Hematopoietic multipotent progenitor cell treated with erythropoietin and hydrocortisone succinate and interleukin-3 and kit ligand, for 17 days (in vitro differentiated cells): ENCODE measurements around the gene GPER1.
"Not testable (repeated sequence)": the region's sequence is repeated elsewhere in the genome, so short reads cannot be mapped to it uniquely, and the experiment has no call there.

Experiments used
- DNase-seq: peaks from one replicate; pipeline ENCODE4 v3.0.0-alpha.2; 2015; ENCODE audit warnings: low spot score

Gene GPER1

DNA sequence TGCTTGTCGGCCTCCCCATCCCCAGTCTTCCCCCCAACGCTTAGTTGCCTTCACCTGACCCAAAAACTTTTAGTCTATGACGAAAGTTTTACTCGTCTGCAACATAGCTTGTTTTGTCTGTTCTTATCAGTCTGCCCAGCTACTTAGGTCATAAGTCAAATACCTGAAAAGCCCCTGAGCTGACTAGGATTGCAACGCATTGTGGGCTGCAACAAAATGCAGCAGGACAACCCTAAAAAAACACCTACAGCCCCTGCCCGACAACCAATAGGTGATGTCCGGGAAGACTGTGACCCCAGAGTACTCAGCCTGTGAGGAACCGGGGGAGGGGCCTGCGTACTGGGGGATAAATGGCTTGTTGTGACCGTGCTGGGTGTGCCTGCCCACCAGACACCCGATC, 19.3 kb upstream of the GPER1 start:
- DNase-seq, result no peak

DNA sequence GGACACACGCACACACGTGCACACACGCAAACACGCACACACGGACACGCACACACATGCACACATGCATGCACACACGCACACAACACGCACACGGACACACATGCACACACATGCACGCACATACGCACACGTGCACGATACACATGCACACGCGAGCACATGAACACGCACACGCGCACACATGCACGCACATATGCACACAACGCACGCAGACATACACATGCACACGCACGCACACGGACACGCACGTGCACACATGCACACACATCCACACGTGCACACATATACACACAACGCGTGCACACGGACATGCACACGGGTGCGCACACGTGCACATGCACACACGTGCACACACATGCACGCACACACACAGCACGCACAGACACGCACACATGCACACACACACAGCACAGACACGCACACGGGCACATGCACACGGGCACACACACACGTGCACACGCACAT, 17.3 kb upstream of the GPER1 start:
- no peak for DNase-seq

DNA sequence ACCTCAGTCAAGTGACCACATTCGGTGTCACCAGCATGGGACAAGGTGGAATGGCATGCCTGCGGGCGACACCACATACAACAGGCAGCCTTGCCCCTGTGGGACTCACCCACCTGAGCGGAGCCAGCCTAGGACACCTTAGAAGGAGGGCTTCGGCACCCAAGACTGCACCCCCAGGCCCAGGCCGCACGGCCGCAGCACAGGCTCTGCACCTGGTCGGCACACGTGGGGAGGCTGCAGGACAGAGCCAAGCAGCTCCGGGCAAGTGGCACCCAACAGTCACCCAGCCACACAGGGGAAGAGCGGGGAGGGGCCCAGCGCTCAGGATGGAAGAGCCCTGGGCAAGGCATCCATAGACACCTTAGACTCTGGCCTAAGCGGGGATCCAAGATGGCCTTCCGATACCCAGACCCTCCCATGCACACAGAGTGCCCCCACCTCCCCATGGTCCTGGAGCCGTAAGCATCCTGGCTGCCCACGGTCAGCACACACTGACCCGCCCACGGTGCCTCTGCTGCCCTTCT, 16.1 kb upstream of the GPER1 start:
- no peak for DNase-seq

GRCh38 chr7:1073142-1073977, 14.6 kb upstream of the GPER1 start:
- no peak for DNase-seq

GRCh38 chr7:1074018-1074417, 13.9 kb upstream of the GPER1 start:
- DNase-seq, result not testable (repeated sequence)

DNA sequence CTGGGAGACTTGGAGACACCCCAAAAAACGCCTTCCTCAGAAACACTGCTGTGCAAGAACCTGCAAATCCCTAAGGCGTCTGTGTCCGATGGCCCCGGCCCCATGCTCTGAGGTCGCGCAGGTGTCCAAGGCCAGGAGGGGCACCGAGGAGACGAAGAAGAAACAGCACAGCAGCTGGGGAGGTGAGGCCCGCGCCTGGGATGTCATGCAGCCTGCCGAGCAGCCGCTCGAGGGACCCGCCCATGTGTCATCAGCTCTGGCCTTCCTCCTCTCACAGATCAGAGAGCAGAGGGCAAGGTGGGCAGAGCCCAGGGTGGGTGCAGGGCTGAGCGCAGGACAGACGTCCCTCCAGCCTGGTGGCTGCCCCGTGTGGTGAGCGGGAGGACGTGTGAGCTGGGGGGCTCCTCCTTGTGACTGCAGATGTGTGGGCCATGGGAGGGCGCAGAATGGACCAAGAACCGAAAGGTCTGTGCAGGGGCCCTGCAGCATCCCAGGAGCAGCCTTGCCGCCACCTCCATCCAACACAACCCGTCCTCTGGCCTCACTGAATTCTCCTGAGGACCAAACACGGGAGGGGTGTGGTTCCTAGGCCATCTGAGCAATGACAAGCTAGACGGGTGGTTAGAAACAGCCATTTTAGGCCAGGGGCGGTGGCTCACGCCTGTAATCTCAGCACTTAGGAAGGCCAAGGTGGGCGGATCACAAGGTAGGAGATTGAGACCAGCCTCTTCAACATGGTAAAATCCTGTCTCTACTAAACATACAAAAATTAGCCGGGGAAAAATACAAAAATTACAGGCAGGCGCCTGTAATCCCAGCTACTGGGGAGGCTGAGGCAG, 13.1 kb upstream of the GPER1 start:
- DNase-seq, result no peak

DNA sequence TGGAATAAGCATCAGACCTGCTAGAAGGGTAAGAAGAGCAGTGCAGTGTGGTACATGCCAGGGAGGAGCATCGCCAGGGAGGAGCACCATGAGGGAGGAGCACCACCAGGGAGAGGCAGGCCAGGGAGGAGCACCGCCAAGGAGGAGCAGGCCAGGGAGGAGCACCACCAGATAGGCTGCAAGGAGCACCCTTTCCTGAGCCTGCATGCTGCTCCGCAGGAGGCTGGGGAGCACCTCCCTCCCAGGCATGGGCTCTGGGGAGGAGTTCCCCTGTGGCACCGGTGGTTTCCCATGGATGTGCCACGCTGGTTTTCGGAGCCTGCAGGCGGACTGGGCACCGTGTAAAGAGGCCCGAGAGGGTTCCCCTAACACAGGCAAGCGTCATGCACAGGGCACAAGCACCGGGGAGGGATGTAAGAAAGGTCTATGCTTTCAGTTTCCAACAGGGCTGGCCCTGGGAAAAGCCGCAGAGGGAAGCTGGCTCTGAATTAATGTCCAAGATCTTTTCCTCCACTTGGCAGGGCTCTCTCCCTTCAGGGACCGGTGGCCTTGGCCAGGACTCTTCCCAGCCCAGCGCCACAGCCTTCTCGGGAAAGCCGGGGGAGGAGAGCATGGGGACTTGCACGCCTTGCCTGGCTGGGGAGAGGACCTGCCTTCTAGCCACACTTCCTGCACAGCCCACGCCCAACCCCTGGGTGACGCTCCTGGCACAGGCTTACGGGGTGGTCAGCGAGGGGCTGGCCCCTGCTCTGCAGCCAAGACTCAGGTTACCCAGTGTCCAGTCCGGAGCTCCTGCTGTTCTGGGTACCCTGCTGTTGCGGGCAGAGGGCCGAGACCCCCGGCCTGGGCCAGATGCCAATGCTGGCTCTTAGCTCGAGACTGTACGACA, 11.5 kb upstream of the GPER1 start:
- no peak for DNase-seq

DNA sequence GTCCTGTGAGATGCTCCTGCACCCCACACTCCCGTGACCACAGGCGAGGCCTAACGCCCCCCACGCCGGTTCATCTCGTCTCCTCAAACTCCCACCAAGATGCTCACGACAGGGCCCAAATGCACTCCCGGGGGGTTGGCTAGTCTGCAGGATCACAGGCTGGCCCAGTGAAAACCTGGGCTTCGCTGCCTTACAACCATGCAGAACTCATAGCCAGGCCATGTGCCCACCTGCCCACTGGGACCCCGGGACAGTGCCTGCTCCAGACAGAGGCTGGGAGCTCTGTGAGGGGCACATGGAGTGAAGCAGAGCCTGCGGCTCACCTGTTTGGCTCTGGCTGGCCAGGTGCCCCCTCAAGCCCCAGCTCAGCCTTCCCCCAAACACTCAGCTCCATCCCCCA, 9.4 kb upstream of the GPER1 start:
- no peak for DNase-seq

DNA sequence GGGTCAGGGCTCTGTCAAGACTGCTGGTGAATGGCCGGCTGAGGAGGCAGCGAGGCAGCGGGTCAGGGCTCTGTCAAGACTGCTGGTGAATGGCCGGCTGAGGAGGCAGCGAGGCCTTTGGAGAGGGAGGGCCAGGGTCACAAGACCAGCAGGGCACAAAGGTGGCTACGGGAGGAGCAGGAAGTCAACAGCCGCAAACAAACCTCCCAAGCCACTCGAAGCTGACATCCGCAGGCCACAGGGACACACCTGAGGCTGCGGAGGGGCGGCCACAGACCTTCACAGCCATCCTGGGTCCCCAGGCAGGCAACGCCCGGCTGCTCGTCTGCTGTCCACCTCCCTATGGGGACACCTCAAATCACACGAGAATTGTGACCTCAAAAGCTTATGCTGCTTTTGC, 8.9 kb upstream of the GPER1 start:
- no peak for DNase-seq

GRCh38 chr7:1079546-1079945, 8.4 kb upstream of the GPER1 start:
- DNase-seq, result no peak

DNA sequence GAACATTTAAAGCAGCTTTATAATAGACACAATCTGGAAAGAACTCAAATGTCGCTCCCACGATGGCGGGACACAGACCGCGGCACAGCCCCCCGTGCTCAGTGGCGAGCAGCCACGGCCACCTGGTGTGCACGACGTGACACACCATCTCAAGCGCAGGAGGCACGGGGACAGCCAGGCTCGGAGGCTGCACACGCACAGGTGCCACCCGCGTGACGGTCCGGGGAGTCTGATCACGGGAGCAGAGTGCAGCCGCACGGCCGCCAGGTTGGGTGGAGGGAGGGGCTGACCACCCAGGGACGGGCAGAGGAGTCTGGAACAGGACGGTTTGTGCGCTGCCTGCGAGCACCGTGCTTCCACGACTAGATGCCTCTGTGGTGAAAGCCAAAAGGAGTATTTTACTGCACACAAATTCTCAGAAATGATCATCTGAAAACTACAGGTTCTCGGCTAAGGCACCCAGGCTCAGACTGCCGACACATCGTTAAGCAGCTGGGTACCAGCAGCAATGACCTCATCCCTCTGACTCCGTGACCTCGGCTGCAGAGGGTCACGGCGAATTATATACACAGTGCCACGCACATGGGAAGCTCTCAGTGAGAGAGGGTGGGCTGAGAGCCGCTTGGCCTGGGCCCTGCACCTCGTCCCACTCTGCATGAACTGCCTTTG, 7.5 kb upstream of the GPER1 start:
- DNase-seq, result no peak

DNA sequence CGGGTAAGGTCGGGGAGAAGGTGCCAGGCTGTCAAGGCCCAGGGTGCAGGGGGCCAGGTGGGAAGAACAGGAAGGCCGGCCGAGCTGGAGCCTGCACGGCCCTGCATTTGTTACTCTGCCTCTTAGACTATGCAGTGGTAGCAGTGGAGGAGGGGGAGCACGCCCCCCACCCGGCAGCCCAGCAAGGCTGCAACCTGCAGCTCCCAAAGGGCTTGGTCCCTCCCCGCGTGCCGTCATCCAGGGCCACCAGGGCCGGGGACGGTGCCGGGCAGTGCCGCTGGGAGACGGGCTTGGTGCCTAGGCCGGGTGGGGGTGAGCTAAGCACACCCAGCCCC, 7.0 kb upstream of the GPER1 start:
- no peak for DNase-seq

DNA sequence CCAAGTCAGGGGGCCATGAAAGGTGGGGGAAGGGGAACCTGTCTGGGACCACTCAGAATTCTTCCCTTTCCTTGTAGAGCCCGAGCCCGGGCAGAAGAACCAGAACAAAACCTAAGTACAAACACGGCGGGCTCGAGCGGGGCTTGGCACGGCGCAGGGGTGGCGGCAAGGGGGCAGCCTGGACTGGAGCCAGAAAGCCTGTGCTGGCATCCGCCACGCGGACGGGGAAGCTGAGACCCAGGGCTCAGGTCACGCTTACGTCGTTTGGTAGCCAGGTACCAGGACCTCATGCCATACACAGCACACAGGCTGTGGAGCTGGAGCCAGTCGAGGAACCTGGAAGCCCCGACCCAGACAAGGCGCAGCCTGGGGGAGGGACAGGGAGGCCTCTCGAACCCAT, 6.6 kb upstream of the GPER1 start:
- no peak for DNase-seq

DNA sequence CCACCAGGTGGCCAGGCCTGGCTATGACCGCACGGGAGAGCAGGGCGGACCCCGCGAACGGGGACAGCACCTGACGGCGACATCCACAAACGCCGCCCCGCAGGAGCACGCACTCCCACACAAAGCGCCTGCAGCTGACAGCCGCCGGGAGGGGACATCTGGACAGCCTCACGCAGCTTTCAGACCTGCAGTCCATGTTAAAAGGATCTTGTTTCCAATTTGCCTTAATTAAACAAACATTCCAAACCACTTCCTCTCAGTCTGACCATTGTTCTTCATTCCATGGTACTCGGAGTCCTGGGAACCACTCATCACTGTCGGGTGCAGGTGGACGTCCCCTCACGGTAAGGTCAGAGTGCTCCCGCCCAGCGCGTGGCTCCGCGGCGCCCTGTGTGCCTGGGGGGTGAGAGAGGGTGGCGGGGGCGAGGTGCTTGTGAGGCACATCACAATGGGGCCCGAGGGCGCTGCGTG, 5.9 kb upstream of the GPER1 start:
- no peak for DNase-seq

DNA sequence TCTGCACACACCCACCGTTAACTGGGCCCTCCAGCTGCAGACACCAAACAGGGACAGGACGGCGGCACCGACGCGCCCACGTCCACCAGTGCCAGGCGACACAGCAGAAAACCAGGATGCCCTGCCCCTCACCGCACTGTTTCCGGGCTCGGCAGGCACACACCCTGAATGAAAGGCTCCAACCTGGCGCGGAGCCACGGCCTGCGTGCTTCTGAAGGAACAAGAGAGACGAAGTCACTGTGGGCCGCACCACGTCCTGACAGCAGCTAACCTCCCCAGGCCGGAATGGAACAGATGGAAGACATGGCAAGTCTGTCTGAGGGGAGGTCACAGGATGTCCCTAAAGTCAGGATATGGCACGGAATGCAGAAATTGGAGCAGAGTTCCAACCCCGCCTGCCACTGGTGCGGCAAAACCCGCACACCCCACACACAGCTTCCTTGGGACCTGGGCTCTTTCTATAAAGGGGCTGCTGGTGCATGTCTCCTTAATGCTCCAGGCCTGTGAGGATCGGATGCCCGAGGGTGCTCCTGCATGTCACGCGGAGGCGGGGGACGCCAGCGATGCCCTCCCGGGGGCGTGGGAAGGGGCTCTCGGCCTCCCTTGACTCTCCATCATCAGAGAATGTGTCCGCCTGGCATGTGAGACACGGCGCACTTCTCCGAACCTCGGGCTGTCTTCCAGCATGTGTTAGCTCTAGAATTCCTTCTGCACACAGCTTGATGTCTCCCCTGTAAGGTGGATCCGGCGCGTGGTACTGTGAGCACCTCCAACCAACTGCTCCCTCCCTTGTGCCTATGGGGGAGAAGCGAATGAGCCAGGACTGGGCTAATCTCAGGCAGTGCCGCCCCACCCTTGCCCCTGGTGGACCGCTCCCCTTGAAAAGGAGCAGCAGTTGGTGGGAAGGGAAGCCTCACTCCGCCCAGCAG, 3.9 kb upstream of the GPER1 start:
- no peak for DNase-seq

DNA sequence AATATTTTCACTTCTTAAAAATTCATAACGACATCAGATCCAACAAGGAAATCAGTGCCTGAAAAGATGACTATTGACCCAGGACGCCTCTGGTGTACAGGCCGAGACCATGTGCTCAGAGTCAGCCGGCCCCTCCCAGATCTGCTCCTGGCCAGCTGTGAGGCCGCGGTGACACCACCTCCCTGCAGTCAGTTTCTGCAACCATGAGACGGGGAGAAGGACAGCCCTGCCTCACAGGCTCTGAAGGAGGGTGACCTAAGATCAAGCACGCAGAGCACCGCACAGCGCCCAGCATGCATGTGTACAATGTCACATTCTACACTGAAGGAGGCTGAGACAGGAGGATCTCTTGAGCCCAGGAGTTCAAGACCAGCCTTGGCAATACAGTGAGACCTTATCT, 2.6 kb upstream of the GPER1 start:
- no peak for DNase-seq

GRCh38 chr7:1085910-1086421, 1.9 kb upstream of the GPER1 start:
- DNase-seq, result no peak

GRCh38 chr7:1086588-1087464, 1.1 kb upstream of the GPER1 start:
- DNase-seq, result peak; percentile 73

DNA sequence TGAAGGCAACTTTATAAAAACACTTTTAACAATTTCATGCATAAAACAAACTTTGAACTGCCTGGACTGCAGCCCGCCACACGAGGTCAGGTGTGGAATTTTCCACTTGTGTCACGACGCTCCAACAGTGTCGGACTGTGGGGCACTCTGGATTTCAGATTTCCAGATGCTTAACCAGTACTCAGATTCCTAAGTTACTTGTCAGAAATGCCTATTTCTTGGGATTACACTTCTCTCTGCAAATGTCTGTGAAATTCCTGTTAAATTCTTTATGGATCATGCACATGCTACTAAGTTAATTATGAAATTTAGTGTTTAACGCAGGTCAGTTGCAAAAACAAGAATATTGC, 473 bp upstream of the GPER1 start:
- DNase-seq, result no peak
